Activated CD8-positive, alpha-beta T cell treated with anti-CD3 and anti-CD28 coated beads for 36 hours (primary cell): ENCODE measurements around the gene TCHP. TPM values are rescaled to one million over a fixed set of nuclear protein-coding genes. Genes with fewer than 3 reads are reported as not detected.

Source experiments
- ATAC-seq: fragments of 200-7000 bp; cut with Tn5 transposase; one replicate; pipeline ENCODE4 v1.10.0; 2021; ENCODE audit warnings: mild to moderate bottlenecking, moderate library complexity
- CTCF ChIA-PET: fragments of 350-600 bp; sonication (Branson Sonifier 250); formaldehyde crosslinking; loops from one replicate; lab custom pipeline; 2021; ENCODE audit warnings: antibody characterized with exemption; lab: Charles Lee
- POLR2A ChIA-PET: fragments of 350-600 bp; sonication (Branson Sonifier 250); formaldehyde crosslinking; loops from one replicate; lab custom pipeline; 2021; ENCODE audit warnings: antibody characterized with exemption; lab: Charles Lee
- DNase-seq: peaks from one replicate; pipeline ENCODE4 v3.0.0-alpha.2; 2020
- H3K27ac Mint-ChIP-seq: one replicate; pipeline ENCODE4 v1.8.0; 2021; ENCODE audit warnings: mild to moderate bottlenecking, mixed read lengths
- H3K27me3 Mint-ChIP-seq: one replicate; pipeline ENCODE4 v1.8.0; 2021; ENCODE audit warnings: mixed read lengths
- H3K36me3 Mint-ChIP-seq: one replicate; pipeline ENCODE4 v1.8.0; 2021; ENCODE audit warnings: low read depth, mixed read lengths
- H3K4me1 Mint-ChIP-seq: one replicate; pipeline ENCODE4 v1.8.0; 2021; ENCODE audit warnings: low read depth, mixed read lengths
- H3K4me3 Mint-ChIP-seq: one replicate; pipeline ENCODE4 v1.8.0; 2021; ENCODE audit warnings: mild to moderate bottlenecking, moderate library complexity, mixed read lengths
- H3K9me3 Mint-ChIP-seq: one replicate; pipeline ENCODE4 v1.8.0; 2021; ENCODE audit warnings: mixed read lengths
- CTCF ChIP-seq: fragments of 200-600 bp; IDR thresholded peaks from one replicate; pipeline ENCODE4 v1.8.0; 2022; ENCODE audit warnings: antibody characterized with exemption, mild to moderate bottlenecking
- intact Hi-C: fragments of 100-400 bp; cut with micrococcal nuclease; formaldehyde crosslinking; loops from one replicate; pipeline ENCODE4 v1.10.0; 2022
- total RNA-seq, 2 experiments: library from RNA; stranded (reverse); gene quantifications; one replicate each; pipeline ENCODE4 v1.2.3, GENCODE V29; 2021

TCHP gene
- total RNA-seq, 2 experiments from 2014 or later: 19.9 to 21.0 TPM

GRCh38 chr12:109875572-109876131, 24.4 kb upstream of the TCHP start:
- no peak overlapping the region for H3K27ac Mint-ChIP-seq
- H3K9me3 Mint-ChIP-seq: no peaks in the 10 kb centered on the region
- no peaks in the 10 kb centered on the region for H3K36me3 Mint-ChIP-seq
- TF ChIP-seq CTCF: no peak
- CTCF ChIA-PET: interaction anchor here (2.8 to 4.4 kb wide), 2 partner anchors 23 to 30 kb away, joined by 18 to 28 read pairs; no protein-coding TSS in a partner anchor
- H3K4me1 Mint-ChIP-seq: peaks cover 34% of the 10 kb centered on the region
- POLR2A ChIA-PET: no interaction called here
- H3K27me3 Mint-ChIP-seq: no peaks in the 10 kb centered on the region
- ATAC-seq (no peak), DNase-seq (no peak)
- intact Hi-C loops: no loop called here
- H3K4me3 Mint-ChIP-seq: no peak overlapping the region

GRCh38 chr12:109876406-109876805, 23.7 kb upstream of the TCHP start:
- no peak overlapping the region for H3K4me3 Mint-ChIP-seq
- no peaks in the 10 kb centered on the region for H3K36me3 Mint-ChIP-seq
- no peaks in the 10 kb centered on the region for H3K27me3 Mint-ChIP-seq
- CTCF ChIA-PET: interaction anchor here (1.0 to 4.4 kb wide), 4 partner anchors 19 to 71 kb away, joined by 3 to 28 read pairs (median 18); no protein-coding TSS in a partner anchor
- peaks cover 36% of the 10 kb centered on the region for H3K4me1 Mint-ChIP-seq
- no peak for DNase-seq
- POLR2A ChIA-PET: no interaction called here
- H3K27ac Mint-ChIP-seq: no peak overlapping the region
- H3K9me3 Mint-ChIP-seq: no peaks in the 10 kb centered on the region
- ATAC-seq: no peak
- no peak for TF ChIP-seq CTCF
- intact Hi-C loops: no loop called here

- Mint-ChIP-seq H3K27ac (no peak overlapping the region), H3K4me1 (peaks cover 35% of the 10 kb centered on the region), H3K9me3 (no peaks in the 10 kb centered on the region), H3K36me3 (no peaks in the 10 kb centered on the region), H3K4me3 (no peak overlapping the region), H3K27me3 (no peaks in the 10 kb centered on the region)
- POLR2A ChIA-PET: interaction anchor here (0.6 to 1.8 kb wide), 2 partner anchors 21 to 1568 kb away, joined by 3 read pairs; no protein-coding TSS in a partner anchor
- TF ChIP-seq CTCF: no peak
- no peak for DNase-seq
- intact Hi-C loops: no loop called here
- no peak for ATAC-seq
- CTCF ChIA-PET: interaction anchor here (1.3 to 4.4 kb wide), 5 partner anchors 15 to 72 kb away, joined by 4 to 28 read pairs (median 18); no protein-coding TSS in a partner anchor
Observed at GRCh38 chr12:109877504-109878246, 22.4 kb upstream of the TCHP start.

- Mint-ChIP-seq H3K36me3 (no peaks in the 10 kb centered on the region), H3K9me3 (no peaks in the 10 kb centered on the region), H3K4me3 (no peak overlapping the region), H3K27me3 (no peaks in the 10 kb centered on the region), H3K4me1 (peaks cover 35% of the 10 kb centered on the region), H3K27ac (no peak overlapping the region)
- TF ChIP-seq CTCF: no peak
- ChIA-PET CTCF (interaction anchor here (1.6 to 4.4 kb wide), 4 partner anchors 14 to 73 kb away, joined by 4 to 28 read pairs (median 18); no protein-coding TSS in a partner anchor), POLR2A (interaction anchor here (1.8 kb wide), 1 partner anchor 20 kb away, joined by 3 read pairs; no protein-coding TSS in a partner anchor)
- intact Hi-C loops: no loop called here
- DNase-seq: no peak
- no peak for ATAC-seq
Observed at GRCh38 chr12:109878247-109878625, 21.8 kb upstream of the TCHP start.

GRCh38 chr12:109878749-109879148, 21.3 kb upstream of the TCHP start:
- Mint-ChIP-seq H3K4me3 (peak overlapping the region; percentile 96), H3K27ac (no peak overlapping the region), H3K9me3 (no peaks in the 10 kb centered on the region), H3K36me3 (no peaks in the 10 kb centered on the region), H3K4me1 (peaks cover 35% of the 10 kb centered on the region), H3K27me3 (no peaks in the 10 kb centered on the region)
- ChIA-PET CTCF (interaction anchor here (0.7 to 4.4 kb wide), 5 partner anchors 9 to 73 kb away, joined by 3 to 28 read pairs (median 4); no protein-coding TSS in a partner anchor), POLR2A (interaction anchor here (0.6 to 1.8 kb wide), 2 partner anchors 19 to 25 kb away, joined by 3 read pairs; no protein-coding TSS in a partner anchor)
- ATAC-seq: no peak
- intact Hi-C loops: no loop called here
- no peak for DNase-seq
- TF ChIP-seq CTCF: no peak
